ENCODE measurements around the gene KANK3. TPM values are rescaled to one million over a fixed set of nuclear protein-coding genes. Genes with fewer than 3 reads are reported as not detected.
"Not testable (repeated sequence)": the region's sequence is repeated elsewhere in the genome, so short reads cannot be mapped to it uniquely, and the experiment has no call there.

KANK3 gene
- polyA plus RNA-seq, 1 donor from 2014 or later: 2.8 TPM

DNA sequence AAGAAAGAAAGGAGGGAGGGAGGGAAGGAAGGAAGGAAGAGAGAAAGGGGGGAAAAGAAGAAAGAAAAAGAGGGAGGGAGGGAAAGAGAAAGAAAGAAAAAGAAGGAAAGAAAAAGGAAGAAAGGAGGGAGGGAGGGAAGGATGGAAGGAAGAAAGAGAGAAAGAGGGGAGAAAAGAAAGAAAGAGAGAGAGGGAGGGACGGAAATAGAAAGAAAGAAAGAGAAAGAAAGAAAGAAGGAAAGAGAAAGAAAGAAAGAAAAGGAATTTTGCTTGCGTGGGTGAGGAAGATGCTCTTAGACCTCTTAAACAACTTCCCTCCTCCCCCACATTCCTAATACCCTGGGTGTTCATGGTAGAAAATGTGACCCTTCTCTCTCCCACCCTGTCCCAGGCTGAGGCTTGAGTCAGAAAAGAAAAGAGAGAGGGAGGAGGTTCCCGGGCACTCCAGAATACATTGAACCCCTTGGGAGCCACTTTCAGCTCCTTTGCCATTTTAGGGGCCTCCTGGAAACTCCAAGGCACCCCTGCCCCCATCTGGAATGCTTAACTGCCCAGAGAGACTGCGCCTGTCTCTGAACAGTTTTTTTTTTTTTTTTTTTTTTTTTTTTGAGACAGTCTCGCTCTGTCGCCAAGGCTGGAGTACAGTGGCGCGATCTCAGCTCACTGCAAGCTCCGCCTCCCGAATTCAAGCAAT lies 9.2 kb upstream of the KANK3 start:
- no peak overlapping the region for H3K4me2 ChIP-seq (ENCODE audit: low read length)
- no peak overlapping the region for H2AFZ ChIP-seq (ENCODE audit: low read depth, low read length)
- no peak overlapping the region for H3K27ac ChIP-seq (ENCODE audit: low read length)
- no peak overlapping the region for H3K4me3 ChIP-seq (ENCODE audit: low read length)
- no peaks in the 10 kb centered on the region for H4K20me1 ChIP-seq (ENCODE audit: insufficient read depth)
- H3F3A ChIP-seq (ENCODE audit: insufficient read depth, low read length, poor library complexity, severe bottlenecking): no peaks in the 10 kb centered on the region
- no peaks in the 10 kb centered on the region for H3K9me3 ChIP-seq (ENCODE audit: low read length)
- TF ChIP-seq, protein P1, sequence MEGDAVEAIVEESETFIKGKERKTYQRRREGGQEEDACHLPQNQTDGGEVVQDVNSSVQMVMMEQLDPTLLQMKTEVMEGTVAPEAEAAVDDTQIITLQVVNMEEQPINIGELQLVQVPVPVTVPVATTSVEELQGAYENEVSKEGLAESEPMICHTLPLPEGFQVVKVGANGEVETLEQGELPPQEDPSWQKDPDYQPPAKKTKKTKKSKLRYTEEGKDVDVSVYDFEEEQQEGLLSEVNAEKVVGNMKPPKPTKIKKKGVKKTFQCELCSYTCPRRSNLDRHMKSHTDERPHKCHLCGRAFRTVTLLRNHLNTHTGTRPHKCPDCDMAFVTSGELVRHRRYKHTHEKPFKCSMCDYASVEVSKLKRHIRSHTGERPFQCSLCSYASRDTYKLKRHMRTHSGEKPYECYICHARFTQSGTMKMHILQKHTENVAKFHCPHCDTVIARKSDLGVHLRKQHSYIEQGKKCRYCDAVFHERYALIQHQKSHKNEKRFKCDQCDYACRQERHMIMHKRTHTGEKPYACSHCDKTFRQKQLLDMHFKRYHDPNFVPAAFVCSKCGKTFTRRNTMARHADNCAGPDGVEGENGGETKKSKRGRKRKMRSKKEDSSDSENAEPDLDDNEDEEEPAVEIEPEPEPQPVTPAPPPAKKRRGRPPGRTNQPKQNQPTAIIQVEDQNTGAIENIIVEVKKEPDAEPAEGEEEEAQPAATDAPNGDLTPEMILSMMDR (IDR thresholded peaks at IDR 0.05; ENCODE audit: poor library complexity, severe bottlenecking): no peak
- TF ChIP-seq POLR2AphosphoS5 (IDR thresholded peaks at IDR 0.05): no peak
- TF ChIP-seq MXI1 (conservative IDR thresholded peaks at IDR 0.05; ENCODE audit: poor library complexity, severe bottlenecking): no peak
- no peak for TF ChIP-seq RAD21 (conservative IDR thresholded peaks at IDR 0.05)
- TF ChIP-seq, protein P2, sequence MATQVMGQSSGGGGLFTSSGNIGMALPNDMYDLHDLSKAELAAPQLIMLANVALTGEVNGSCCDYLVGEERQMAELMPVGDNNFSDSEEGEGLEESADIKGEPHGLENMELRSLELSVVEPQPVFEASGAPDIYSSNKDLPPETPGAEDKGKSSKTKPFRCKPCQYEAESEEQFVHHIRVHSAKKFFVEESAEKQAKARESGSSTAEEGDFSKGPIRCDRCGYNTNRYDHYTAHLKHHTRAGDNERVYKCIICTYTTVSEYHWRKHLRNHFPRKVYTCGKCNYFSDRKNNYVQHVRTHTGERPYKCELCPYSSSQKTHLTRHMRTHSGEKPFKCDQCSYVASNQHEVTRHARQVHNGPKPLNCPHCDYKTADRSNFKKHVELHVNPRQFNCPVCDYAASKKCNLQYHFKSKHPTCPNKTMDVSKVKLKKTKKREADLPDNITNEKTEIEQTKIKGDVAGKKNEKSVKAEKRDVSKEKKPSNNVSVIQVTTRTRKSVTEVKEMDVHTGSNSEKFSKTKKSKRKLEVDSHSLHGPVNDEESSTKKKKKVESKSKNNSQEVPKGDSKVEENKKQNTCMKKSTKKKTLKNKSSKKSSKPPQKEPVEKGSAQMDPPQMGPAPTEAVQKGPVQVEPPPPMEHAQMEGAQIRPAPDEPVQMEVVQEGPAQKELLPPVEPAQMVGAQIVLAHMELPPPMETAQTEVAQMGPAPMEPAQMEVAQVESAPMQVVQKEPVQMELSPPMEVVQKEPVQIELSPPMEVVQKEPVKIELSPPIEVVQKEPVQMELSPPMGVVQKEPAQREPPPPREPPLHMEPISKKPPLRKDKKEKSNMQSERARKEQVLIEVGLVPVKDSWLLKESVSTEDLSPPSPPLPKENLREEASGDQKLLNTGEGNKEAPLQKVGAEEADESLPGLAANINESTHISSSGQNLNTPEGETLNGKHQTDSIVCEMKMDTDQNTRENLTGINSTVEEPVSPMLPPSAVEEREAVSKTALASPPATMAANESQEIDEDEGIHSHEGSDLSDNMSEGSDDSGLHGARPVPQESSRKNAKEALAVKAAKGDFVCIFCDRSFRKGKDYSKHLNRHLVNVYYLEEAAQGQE (IDR thresholded peaks at IDR 0.05; ENCODE audit: borderline replicate concordance): no peak
- TF ChIP-seq SMC3 (conservative IDR thresholded peaks at IDR 0.05; ENCODE audit: poor library complexity): no peak
- TF ChIP-seq EP300 (conservative IDR thresholded peaks at IDR 0.05; ENCODE audit: poor library complexity, severe bottlenecking): no peak
- TF ChIP-seq TAF1 (IDR thresholded peaks at IDR 0.05; ENCODE audit: low read depth): no peak
- no peak for TF ChIP-seq EZH2 (IDR thresholded peaks at IDR 0.05; ENCODE audit: borderline replicate concordance, insufficient read depth, low read length, poor library complexity, severe bottlenecking)
- no peak overlapping the region for H3K9ac ChIP-seq (ENCODE audit: low read length)
- H3K27me3 ChIP-seq (ENCODE audit: insufficient read depth, low read depth, low read length): no peaks in the 10 kb centered on the region
- H3K36me3 ChIP-seq (ENCODE audit: insufficient read depth, low read length): no peaks in the 10 kb centered on the region
- no peaks in the 10 kb centered on the region for H3K9me2 ChIP-seq (ENCODE audit: insufficient read depth, low read length)
- H3K79me2 ChIP-seq (replicated peaks; ENCODE audit: insufficient read depth, low read length): no peaks in the 10 kb centered on the region

DNA sequence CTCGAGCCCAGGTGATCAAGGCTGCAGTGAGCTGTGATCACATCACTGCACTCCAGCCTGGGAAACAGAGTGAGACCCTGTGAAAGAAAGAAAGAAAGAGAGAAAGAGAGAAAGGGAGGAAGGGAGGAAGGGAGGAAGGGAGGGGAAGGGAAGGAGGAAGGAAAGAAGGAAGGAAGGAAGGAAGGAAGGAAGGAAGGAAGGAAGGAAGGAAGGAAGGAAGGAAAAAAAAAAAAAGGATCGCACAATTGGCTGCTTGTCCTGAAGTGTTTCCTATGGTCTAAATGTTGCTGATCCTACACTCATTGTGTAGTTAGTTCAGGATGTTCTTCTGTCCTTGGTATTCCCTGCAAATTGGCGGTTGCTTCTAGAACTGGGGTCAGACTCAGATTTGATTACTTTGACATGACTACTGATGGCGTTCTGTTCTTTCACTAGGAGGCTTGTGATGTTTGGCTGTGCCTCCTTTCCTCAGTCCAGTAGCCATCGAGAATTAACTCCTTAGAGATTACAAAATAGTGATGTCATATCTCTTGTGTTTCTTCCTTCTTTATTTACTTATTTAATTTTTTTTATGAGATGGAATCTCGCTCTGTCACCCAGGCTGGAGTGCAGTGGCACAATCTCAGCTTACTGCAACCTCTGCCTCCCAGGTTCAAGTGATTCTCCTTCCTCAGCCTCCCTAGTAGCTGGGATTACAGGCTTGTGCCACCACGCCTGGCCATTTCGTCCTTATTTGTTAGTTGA lies 6.7 kb upstream of the KANK3 start:
- H3K79me2 ChIP-seq (replicated peaks; ENCODE audit: insufficient read depth, low read length); H3K9me2 ChIP-seq (ENCODE audit: insufficient read depth, low read length); H3K27me3 ChIP-seq (ENCODE audit: insufficient read depth, low read depth, low read length); H2AFZ ChIP-seq (ENCODE audit: low read depth, low read length); H3K4me2 ChIP-seq (ENCODE audit: low read length); H3K27ac ChIP-seq (ENCODE audit: low read length); H3K4me3 ChIP-seq (ENCODE audit: low read length); H3K9me3 ChIP-seq (ENCODE audit: low read length); H3K9ac ChIP-seq (ENCODE audit: low read length); H4K20me1 ChIP-seq (ENCODE audit: insufficient read depth); H3K36me3 ChIP-seq (ENCODE audit: insufficient read depth, low read length); H3F3A ChIP-seq (ENCODE audit: insufficient read depth, low read length, poor library complexity, severe bottlenecking): not testable (repeated sequence)

All from neural cell (in vitro differentiated cells).